ENCODE measurements around the gene ADAMTS4. TPM values are rescaled to one million over a fixed set of nuclear protein-coding genes. Genes with fewer than 3 reads are reported as not detected.
A peak's percentile ranks its signal among the peaks of the same experiment; 100 is the strongest.

The ADAMTS4 gene
- total and polyA plus RNA-seq, 9 of the 15 experiments (the other 6 are each of a cell fraction or from before 2014, with no cell fraction given): 0.07 to 3.7 (median 0.41) TPM

- no peak for TF ChIP-seq ZNF589 (CRISPR knock-in tag; IDR thresholded peaks at IDR 0.05; ENCODE audit: low read depth)
- no peak for TF ChIP-seq ILK (tag; IDR thresholded peaks at IDR 0.05; ENCODE audit: borderline replicate concordance, low read depth)
- TF ChIP-seq COPS2 (conservative IDR thresholded peaks at IDR 0.05): no peak
- no peak for TF ChIP-seq HNRNPUL1 (IDR thresholded peaks at IDR 0.05; ENCODE audit: low read length)
- peak; percentile 99 for TF ChIP-seq ELF1 (tag; IDR thresholded peaks at IDR 0.05)
- TF ChIP-seq HIVEP1 (CRISPR knock-in tag; IDR thresholded peaks at IDR 0.05): 0 out of 2 replicates have a peak, but pooled peaks have one; percentile 76
- TF ChIP-seq STAT5A (IDR thresholded peaks at IDR 0.05; ENCODE audit: borderline replicate concordance, low read length): no peak; the same call in 1 of the 2 replicates
- peak; percentile 89 for TF ChIP-seq CREM (IDR thresholded peaks at IDR 0.05; ENCODE audit: low read depth)
- 0 out of 4 replicates have a peak, but pooled peaks of 1 of the 2 experiments have one; percentile 54 for TF ChIP-seq MLX (CRISPR knock-in tag; conservative IDR thresholded peaks at IDR 0.05)
- peak in 1 of 2 experiments; percentile 14 for TF ChIP-seq AFF1 (IDR thresholded peaks at IDR 0.05; ENCODE audit: low read depth in 1 of 2, partially characterized antibody in 2 of 2)
- TF ChIP-seq ZNF253 (CRISPR knock-in tag; conservative IDR thresholded peaks at IDR 0.05): no peak
- no peak for TF ChIP-seq ZC3H8 (IDR thresholded peaks at IDR 0.05)
- TF ChIP-seq PHF21A (IDR thresholded peaks at IDR 0.05; ENCODE audit: borderline replicate concordance, low read depth): peak; percentile 83; the same call in 1 of the 2 replicates
- 0 out of 2 replicates have a peak, but pooled peaks have one; percentile 22 for TF ChIP-seq ZNF707 (CRISPR knock-in tag; conservative IDR thresholded peaks at IDR 0.05)
- no peak for TF ChIP-seq RHOXF2B (CRISPR knock-in tag; conservative IDR thresholded peaks at IDR 0.05)
- TF ChIP-seq KLF10 (CRISPR knock-in tag; IDR thresholded peaks at IDR 0.05): no peak
- TF ChIP-seq NONO (IDR thresholded peaks at IDR 0.05; ENCODE audit: low read depth in 2 of 2, low read length in 1 of 2): 0 out of 4 replicates have a peak, but pooled peaks of 1 of the 2 experiments have one; percentile 30
- TF ChIP-seq ETV5 (CRISPR knock-in tag; IDR thresholded peaks at IDR 0.05; ENCODE audit: low read depth): peak; percentile 92
- TF ChIP-seq HMG20A (CRISPR knock-in tag; conservative IDR thresholded peaks at IDR 0.05): no peak
- peak; percentile 85 for TF ChIP-seq LCOR (CRISPR knock-in tag; IDR thresholded peaks at IDR 0.05)
- TF ChIP-seq C11orf30 (IDR thresholded peaks at IDR 0.05; ENCODE audit: low read depth): peak; percentile 80
- TF ChIP-seq ZNF347 (CRISPR knock-in tag; IDR thresholded peaks at IDR 0.05; ENCODE audit: low read depth): no peak
Observed at GRCh38 chr1:161201836-161202712, 3.2 kb upstream of the ADAMTS4 start, which contains the start of gene NDUFS2 (continued).
